CD4-positive, alpha-beta T cell treated with Interleukin-17A for 4 hours (primary cell): ENCODE measurements around the gene SERPINE2.
A peak's percentile ranks its signal among the peaks of the same experiment; 100 is the strongest.

Source experiments
- DNase-seq: peaks from one replicate; pipeline ENCODE4 v3.0.0-alpha.2; 2020; ENCODE audit warnings: mixed read lengths

SERPINE2 gene, protein sequence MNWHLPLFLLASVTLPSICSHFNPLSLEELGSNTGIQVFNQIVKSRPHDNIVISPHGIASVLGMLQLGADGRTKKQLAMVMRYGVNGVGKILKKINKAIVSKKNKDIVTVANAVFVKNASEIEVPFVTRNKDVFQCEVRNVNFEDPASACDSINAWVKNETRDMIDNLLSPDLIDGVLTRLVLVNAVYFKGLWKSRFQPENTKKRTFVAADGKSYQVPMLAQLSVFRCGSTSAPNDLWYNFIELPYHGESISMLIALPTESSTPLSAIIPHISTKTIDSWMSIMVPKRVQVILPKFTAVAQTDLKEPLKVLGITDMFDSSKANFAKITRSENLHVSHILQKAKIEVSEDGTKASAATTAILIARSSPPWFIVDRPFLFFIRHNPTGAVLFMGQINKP

DNA sequence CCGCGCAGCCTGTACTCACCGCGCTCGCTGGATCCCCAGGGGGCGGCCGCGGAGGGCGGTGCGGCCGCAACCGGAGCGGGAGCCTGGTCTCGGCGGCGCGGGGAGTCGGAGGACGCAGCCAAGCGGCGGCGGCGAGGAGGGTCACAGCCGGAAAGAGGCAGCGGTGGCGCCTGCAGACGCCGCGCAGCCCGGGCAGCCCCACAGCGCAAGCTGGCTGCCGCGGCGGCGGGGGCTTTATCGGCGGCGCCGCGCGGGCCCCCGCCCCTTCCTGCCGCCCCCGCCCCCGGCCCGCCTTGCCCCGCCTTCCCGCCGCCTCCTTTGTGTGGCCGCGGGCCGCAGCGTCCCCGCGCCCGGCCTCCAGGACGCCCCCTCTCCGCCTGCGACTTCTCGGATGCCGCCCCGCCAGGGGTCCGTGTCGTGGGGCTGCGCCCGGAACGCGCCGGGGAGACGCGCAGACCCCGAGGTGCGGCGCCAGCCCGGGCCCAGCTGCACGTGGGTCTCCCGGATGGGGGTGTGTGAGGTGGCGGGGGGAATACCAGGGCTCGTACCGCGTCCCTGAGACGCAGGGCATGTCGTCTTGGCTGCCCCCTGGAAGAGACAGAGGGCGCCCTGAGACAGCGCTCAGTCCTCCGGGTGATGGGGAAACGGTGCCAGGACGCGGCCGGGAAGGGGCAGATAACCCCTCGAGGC lies at the start of gene SERPINE2:
SERPINE2 (minus strand) TSS at position 207 of the 690 bp plus-strand sequence. CDS start 37,386 bp downstream, outside the sequence.
- peak; percentile 65 for DNase-seq

DNA sequence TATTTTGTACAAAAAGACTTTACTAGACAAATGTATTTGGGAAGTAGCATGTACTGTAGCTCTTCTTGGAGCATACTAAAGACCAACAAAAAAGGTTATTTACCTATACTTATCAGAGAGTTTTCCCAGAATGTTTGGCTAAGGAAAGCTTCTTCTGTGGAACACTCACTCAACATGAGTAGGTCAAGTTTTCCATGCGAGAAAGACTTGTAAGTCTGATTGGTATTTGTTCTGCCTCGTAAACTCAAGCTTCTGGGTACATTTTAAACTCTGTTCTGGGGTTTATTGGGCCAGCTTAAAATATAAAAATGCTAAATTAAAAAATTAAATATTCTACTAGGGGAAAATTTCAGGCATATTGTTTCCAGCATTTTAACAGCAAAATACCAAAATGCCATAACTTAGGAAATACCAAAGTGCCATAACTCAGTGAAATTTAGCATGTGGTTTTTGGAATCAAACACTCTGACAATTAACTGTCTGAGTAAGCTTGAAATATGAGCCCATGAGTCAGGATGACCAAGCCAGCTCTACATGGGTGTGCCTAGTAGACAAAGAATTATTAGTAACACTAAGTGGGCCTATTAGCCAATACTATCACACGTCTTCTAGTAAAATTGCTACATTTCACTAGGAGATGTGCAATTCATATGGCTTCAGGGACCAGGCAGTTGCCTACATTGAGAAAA lies 47.3 kb upstream of the SERPINE2 start:
- no peak for DNase-seq

DNA sequence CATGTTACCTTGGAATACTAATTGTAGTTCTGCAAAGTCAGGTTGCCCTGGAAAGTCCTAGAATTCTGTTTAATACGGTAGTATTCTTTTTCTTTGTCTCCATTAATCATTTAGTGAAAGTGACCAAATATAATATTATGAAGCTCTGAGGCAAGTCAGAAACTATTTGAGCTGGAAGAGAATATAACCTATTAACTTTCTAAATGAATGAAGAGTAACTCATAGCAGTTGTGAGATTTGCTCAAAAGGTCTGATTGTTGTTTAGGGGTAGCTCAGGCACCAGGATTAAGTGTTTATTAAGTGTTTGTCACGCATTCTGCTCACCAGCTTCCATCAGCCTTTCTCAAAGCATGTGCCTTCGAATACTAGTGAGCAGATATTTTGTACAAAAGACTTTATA lies 46.7 kb upstream of the SERPINE2 start:
- DNase-seq: no peak

DNA sequence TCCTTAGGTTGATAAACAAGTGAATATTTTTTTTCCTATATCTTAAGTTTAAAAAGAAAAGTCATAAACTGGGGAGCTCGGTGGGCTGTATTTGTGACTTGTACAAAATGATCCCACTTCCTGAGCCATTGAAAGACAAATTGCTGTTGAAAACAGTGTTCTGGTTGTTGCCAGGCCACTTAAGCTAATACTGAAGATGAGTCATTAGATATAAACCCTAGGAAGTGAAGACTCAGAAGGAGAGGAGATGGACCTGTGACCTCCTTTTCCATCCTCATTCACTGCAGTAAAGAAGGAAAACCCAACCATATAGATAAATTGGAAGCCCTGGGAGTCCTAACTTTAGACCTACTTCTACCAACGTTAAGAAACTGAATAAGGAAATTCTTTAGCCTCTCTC lies 46.2 kb upstream of the SERPINE2 start:
- no peak for DNase-seq

DNA sequence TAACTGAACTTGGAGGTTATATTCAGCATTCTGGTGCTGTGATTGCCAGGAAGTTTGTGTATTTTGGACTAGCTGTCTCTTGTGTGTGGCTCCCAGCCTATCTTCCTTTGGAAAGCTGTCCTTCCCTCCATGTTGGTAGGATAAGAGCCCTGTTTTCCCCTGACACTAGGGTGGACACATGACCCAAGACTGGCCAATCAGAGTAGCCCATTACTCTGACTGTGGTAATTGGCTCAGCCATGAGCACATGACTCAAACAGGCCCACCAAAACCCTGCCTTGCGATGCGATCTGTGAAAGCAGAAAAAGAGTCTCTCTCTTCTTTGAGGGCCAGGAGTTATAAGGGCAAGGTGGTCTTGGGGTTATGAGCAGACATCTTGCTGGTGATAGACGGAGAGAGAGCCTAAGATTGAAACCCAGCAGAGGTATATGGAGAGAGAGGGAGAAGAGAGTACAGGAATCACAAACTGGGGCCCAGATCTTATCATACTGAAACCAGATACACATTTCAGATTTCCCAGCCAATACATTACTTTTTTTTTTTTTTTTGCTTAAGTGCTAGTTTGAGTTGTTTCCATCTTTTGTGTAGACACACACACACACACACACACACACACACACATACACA lies 45.3 kb upstream of the SERPINE2 start:
- DNase-seq: no peak

DNA sequence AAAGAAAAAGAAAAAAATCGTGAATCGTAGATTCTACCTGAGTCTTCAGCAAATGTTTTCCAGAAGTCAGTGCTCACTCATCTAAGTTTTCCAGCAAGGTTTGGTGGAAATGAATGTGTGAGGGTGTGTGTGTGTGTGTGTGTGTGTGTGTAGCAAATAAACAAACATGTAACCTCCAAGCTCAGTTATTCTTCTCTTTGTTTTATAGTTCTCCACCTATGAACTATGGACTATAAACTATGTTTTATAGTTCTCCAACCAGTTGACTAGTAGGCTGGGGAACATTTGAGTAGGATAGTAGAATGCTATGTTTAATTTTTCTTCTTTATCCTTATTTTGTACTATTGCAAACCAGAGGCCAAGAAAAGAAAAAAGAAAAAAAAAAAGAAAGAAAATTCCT lies 44.6 kb upstream of the SERPINE2 start:
- no peak for DNase-seq

DNA sequence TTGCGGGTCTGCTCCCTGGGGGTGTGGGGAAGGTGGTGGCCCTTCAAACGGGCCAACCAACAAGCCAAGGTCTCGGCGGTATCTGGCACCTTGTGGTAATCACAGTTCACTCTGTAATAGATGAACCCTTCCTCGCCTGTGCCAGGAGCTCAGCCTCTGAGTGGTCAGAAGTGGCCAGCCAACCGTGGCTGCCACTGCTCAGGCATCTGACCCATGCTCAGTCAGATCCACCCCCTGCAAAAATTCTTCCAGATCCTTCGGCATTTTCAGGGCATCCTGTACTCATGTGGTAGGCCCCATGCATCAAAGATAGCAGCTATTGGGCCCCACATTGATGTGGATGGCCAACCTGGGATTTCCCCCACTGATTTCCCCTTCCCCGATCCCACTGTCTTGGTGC lies 39.6 kb upstream of the SERPINE2 start:
- no peak for DNase-seq

DNA sequence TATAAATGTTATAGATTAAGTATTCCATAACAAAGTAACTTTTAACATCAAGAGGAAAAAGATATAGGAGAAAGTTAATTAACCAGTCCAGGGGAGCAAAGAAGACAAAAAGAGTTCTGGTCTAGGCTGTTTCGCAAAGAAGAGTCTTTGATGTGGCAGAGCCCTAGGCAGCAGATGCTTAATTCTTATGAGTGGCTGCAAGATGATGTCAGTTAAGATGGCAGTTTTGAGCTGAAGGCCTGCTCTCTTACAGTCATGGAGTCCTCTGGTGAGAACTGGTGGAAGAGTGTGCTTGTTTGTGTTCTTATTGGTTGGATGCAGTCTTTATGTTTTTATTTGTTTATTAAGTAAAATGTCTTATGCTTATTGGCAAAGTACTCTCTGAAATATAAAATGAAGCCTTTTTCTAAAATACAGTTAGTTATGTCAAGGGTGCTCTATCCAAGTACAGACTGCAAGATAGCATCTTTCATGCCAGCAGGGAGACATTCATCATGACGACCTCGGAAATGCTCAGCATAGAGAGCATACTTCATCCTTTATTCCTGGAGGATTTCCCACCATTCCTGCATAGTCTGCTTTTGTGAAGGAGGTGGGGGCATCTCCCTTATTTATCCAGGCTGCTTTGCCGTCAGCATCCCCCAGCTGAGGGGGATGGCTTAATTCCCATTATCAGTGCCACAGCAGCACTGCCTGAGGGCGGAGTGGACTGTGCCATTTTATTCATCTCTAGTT lies 38.9 kb upstream of the SERPINE2 start:
- no peak for DNase-seq

DNA sequence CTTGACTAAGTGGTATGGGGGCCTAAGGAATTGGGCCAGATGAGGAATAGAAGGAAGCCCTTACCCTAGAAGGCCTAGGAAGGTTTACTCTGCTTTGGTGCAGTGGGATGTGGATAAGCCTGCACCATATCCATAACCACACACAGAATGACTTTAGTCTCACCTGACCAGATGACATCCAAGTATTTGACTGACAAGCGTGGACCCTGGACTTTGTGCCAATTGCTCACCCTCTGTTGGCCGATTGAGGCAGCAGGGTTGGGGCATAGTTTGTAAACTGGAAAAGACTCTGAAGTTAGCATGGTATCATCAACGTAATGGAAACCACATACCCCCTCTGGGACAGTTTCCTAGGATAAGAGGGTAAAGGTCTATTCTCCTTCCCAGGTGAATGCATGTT lies 36.5 kb upstream of the SERPINE2 start:
- no peak for DNase-seq

DNA sequence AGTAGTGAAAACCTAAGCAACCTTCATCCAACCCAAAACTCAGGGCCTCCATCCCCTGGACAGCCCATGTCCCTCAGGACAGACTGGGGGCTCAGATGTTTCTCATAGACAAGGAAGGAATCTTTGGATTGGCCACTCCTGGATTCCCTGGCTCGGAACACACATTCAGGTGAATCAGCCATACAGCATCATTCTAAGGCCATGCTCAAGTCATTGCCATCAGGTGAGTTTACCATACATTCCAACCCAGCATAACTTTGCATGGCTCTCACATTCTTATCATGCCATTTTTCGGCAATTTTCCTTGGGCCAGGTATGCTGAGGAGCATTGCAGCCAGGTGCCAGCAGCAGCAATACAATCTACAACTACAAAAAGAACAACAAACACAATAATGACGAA lies 34.6 kb upstream of the SERPINE2 start:
- DNase-seq: no peak

DNA sequence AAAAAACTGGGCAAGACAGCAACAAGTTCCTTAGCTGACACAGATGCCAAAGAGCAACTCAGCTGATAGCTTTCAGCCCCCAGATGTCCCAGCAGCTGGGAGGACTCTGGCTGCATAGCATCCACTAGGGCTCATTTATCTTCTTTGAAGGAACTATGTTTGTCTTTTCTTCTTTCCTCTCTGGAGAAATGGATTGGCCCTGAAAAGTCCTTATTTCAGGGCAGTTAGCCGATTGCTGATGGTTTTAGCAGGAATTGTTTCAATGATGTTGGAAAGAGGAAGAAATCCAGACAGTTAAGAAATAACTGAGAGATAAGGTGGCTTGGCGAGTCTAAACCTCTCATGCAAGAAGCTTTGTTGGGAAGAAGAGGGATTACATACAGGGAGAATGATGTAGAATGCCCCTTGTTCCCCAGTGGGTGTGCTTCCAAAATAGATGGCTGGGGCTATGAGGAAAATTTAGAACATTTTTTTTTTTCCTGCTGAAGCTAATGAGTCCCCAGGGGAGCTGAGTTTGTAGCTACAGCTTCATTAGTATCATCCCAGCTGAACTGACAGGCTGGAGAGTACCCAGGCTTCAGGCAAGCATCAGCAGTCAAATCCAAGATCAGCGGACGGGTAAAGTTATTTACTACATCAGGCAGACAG lies 33.6 kb upstream of the SERPINE2 start:
- no peak for DNase-seq

DNA sequence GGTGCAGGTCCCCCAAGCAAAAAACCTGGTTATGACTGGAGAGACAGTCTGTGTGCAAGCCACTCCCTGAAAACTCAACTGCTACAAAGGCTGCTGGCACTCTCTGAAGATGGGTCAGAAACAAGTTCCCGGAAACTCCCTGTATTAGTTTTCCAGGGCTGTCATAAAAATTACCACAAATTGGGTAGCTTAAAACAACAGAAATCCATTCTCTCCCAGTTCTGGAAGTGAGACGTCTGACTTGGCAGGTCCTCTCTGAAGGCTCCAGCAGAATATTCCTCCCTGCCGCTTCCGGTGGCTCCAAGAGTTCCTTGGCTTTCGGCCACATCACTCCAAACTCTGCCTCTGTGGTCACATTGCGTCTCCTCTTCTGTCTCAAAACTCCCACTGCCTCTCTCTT lies 30.1 kb upstream of the SERPINE2 start:
- no peak for DNase-seq

DNA sequence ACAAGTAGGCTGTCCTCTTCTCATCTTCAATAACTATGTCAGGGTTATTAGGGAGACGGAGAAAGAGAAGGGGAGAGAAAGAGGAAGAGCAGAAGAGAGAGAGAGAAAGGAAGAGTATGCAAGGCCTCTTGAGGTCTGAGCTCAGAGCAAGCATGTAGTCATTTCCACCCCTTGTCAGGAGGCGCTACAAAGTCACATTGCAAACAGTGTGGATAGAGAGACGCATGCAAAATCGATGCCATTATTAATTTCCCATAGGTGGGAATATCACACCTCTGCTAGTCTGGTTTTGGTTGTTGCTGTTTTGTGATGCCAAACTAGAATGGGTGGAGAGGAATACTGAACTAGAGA lies 24.2 kb upstream of the SERPINE2 start:
- no peak for DNase-seq

DNA sequence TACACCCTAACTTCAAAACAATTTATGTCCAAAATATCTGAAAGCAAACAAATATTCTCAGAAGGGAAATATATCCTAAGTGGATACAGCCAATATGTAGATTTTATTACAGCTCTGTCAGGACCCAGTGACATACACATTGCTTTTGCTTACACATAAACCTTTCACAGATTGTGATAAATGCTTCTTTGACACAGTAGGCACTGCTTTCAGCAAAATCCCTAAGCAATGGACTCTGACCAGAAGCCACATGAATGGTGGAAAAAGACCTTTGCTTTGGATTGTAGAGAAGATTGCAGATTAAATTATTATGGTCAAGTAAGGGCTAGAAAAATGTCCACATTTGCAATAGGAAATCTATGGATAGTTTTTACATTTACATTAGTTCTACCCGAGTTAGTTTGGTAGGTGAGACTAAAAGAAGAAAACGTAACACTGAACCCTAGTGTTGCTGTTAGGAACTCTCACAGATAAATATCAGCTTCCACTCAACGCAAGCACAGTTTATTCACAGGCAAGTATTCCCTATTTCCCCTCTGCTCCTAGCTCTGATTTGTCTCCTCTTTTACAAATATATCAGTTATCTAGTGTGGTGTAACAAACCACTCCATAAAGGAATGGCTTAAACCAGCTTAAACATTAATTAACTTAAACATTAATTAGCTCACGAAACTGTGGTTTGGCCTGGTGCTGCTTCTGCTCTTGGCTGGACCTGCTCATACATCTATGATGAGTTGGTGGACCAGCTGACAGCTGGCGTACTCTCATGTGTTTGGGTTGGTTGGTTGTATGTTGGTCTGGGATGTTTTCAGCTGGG lies 23.6 kb upstream of the SERPINE2 start:
- DNase-seq: no peak

DNA sequence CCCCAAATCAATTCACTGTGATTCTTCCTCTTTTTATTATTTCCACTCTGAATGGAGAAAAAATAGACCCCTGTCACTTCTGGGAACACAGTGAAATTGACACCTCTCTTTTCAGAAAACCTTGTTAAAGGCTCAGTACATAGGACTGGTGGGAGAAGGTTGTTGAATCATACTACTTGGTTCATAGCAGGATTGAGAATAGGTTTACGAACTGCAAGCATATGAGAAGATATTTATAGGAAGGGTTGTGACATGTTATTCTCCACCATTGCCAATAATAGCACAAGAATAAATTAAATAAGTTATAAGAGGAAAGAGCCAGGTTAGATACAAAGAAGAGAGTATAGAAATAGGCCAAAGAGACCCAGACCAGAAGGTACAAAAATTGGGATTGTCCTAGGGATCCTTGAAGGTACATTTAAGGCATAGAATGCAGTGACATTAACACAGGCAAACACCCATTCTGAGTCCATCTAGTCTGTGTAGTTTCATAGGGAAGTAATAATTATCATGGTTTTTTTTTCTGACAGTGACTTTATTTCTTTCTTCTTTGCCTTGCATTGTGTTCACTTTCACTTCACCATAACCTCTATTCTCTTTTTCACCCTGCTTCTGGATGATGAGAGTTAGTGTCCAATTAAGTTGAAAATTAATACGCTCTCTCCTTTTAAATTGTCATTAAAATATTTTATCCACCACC lies 21.8 kb upstream of the SERPINE2 start:
- DNase-seq: no peak

DNA sequence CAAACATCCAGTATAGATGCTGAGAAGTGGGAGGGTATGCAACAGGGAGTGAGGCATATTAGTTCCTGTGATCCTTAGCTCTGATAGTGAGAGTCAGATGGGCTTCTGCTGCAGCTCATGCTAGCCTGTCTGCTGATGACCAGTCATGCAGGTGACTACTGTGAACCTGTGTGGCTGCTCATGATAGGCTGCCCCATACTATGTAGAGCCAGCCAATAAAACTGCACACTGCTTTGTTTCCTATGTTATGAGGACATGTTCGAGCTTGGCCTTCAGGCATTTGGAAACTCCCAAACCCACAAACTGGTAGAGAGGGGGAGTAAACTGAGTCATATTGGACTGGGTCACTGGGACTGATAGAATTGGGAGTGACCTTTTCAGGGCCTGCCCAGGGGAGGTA lies 20.1 kb upstream of the SERPINE2 start:
- DNase-seq: no peak

DNA sequence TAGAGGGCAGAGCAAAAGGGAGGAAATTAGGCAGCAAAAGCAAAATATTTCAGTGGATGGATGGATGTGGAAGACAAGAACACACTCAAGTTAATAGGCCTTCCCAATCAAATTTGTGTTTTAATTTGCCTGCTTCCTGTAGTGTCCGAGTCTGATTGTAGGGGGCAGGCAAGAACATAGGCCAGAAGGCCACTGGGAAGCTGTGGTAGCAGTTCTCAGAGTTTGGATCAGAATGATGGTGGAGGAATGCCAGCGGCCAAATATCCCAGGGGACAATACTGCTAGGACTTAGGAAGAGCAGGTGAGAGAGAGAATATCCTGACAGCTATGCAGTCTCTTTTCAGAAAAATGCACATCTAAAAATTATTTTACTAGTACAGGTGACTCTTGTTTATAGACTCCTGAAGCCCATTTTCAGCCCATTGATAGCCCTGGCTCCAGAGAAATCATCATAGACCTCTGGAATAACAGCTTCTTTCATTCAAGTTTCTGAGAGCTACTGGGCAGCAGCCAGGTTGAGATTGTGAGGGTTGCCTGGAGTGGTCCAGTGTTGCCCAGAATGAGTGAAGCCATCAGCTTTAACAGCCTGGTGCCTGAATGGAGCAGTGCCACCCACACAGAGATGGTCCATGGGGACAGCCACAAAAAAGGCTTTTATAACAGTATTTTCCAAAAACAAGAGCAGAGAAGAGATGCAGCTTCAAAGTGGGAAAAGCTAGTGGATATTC lies 19.1 kb upstream of the SERPINE2 start:
- no peak for DNase-seq

DNA sequence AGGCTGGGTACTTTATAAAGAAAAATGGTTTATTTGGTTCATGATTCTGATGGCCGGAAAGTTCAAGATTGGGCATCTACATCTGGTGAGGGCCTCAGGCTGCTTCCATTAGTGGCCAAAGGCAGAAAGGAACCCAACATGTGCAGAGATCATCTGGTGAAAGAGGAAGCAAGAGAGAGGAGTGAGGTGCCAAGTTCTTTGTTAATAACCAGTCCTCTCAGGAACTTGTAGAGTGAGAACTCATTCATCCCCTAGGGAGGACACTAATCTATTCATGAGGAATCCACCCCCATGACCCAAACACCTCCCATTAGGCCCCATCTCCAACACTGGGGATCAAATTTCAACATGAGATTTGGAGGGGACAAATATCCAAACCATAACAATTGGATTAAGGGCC lies 17.8 kb upstream of the SERPINE2 start:
- DNase-seq: no peak

DNA sequence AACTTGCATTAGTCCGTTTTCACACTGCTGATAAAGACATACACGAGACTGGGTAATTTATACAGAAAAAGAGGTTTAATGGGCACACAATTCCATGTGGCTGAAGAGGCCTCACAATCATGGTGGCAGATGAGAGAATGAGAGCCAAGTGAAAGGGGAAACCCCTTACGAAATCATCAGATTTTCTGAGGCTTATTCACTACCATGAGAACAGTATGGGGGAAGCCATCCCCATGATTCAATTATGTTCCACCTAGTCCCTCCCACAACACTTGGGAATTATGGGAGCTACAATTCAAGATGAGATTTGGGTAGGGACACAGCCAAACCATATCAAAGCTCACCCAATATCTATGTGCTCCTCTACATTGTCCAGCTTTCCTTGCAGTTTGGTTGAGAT lies 16.0 kb upstream of the SERPINE2 start:
- DNase-seq: no peak

DNA sequence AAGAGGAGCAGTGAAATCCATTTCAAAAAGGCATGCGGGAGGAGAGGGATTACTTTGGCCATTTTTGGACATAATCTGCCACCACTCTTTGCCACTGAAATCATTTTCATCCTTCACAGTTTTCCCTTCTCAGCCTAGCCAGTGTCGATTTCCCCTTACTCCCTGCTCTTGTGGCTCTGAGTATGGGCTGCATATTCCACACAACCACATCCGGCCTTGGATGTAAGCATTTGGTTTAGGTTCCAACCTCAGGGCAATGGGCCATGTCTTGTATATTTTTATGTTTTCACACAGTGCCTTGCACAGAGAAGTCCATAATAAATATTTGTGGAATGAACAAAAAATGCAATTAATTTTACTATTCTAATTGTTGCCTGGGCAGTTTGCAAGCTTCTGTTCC lies 7.7 kb upstream of the SERPINE2 start:
- DNase-seq: no peak
